GM12874 (cell line): ENCODE measurements around the gene UTF1.

Experiments used
- CTCF ChIP-seq: IDR thresholded peaks from 2 replicates; pipeline ENCODE4 v1.5.1; 2011; ENCODE audit warnings: low read depth, mild to moderate bottlenecking, control low read depth, low read length, moderate library complexity; ENCODE audit not compliant: insufficient read depth

UTF1 gene

DNA sequence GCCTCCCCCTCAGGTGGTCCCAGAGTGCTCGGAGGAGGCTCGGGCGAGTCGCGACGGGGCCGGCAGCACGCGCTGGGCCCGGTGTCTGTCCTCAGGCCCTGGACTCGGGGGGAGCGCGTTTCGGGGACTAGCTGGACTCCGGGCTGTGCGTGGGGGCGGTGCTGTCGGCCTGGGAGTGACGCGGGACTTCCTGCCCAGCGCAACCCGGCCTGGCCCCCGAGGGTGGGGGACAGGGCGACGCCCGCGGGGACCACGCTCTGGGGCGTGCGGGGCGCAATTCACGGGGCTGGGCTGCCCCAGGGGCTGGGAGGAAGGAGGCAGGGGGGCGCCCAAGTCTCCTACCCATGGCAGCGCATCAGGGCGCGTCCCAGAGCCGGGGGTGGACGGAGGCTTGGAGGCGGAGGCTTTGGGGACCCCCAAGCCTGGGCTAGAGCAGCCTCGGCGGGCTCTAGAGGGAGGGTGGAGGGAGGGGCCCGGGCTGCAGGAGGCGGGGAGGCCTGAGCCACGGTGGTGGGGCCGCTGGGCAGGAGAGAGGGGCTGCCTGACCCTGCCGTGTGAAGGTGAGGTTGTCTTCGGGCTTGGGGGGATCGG lies 5.3 kb downstream of the UTF1 start:
- no peak for TF ChIP-seq CTCF

DNA sequence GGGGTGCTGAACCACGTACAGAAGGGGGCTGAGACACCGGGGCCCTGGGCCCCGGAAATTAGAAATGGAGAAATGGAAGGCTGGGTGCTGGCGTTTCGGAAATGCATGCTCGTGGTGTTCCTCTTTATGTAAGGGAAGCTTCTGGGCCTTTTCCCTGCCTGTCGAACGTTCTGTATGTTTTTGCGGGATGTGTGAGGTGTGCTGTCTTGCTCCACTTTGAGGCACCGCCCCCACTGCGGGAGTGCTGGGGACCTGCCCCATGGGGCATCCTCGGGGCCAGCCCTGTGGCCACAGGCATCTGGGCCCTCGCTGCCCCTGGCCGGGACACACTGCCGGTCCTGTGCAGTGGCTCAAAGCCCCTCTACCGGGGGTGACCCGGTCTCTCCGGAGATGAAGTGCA lies 5.9 kb downstream of the UTF1 start:
- TF ChIP-seq CTCF = no peak

DNA sequence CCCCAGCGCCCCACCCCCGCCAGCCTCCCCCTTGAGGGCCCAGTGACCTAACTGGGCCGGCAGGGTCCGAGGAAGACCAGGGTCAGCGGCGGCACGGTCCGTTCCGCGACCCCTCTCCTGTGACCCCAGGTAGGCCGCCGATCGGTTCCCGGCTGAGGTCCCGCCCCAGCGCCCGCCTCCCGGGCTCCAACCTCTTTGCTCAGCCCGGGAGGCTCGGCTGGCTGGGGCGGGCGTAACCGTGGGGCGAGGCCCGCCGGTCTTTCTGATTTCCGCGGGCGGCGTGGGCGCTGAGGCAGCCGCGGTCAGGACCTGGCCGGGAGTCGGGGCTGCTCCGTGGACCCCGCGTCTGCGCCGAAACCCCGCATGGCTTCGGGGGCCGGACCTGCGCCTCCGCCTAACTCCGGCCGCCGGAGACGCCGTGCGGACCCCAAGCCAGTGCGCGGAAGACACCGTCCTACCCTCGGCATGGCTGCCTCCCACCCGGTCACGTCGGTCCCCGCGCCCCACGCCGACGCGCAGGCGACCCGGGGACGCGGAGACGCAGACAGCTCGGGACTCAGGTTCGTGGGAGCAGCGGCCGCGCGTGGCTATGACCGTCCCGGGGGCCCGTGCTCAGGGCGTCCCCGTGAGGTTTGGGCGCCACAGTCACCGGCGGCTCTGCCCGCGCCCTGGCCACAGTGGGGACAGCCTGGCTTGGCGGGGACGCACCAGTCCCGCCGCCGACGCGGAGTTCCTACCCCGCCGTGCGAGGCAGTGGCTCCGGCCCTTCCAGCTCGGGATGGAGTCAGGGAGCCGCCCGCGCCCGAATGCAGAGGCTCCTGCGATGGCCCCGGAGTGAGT lies 6.6 kb downstream of the UTF1 start:
- no peak for TF ChIP-seq CTCF

- no peak for TF ChIP-seq CTCF
These were observed 7.2 kb downstream of the UTF1 start for GRCh38 chr10:133237241-133237587.

DNA sequence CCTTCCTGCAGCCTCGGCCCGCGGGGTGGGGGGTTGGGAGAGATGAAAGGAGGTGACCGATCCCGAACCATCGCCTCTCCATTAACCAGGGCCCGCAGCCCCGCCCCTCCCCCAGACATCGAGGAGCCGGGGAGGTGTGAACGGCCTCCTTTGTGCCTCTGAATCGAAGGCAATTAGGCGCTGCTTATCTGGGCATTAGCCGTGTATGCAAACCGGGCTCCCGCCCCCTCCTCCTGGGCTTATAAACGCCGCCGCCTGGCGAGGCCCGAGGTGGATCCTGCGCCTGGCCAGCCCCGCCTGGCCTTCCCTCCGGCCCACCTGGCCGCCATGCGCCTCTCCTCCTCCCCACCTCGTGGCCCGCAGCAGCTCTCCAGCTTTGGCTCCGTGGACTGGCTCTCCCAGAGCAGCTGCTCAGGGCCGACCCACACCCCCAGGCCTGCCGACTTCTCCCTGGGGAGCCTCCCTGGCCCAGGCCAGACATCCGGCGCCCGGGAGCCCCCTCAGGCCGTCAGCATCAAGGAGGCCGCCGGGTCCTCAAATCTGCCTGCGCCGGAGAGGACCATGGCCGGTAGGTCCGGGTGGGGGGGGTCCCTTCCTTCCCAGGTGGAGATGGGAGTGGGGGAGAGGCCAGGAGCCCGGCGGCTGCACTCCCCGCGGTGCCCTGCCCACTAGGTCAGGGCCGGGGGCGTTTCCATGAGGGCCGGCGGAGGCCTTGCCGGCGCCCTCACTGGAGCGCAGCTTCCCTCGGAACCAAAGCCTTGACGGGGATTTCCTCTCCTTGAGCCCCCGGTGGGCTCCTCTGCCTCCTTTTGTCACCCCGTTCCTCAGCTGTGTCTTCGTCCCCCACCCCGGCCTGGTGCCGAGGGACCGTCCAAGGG lies 7.8 kb downstream of the UTF1 start, which contains the start of gene VENTX:
Gene VENTX (plus strand): TSS at position 268 of the 878 bp plus-strand sequence. CDS start 60 bp downstream, at position 328.
- no peak for TF ChIP-seq CTCF

GRCh38 chr10:133238466-133238804 lies 8.4 kb downstream of the UTF1 start:
- no peak for TF ChIP-seq CTCF

- TF ChIP-seq CTCF = no peak
These were observed 10.0 kb downstream of the UTF1 start for GRCh38 chr10:133239990-133240389.
